Mesodermal cell (in vitro differentiated cells): ENCODE data around the gene RBBP6.

Source experiments
- H3K27ac ChIP-seq: 2 replicates; pipeline ENCODE4 v1.7.0; 2013; ENCODE audit warnings: mild to moderate bottlenecking, low read depth, low read length, moderate library complexity; ENCODE audit not compliant: severe bottlenecking
- H3K36me3 ChIP-seq: 2 replicates; pipeline ENCODE4 v1.7.1; 2013; ENCODE audit warnings: mild to moderate bottlenecking, low read length, moderate library complexity; ENCODE audit not compliant: control insufficient read depth, insufficient read depth
- H3K4me1 ChIP-seq: one replicate; pipeline ENCODE4 v1.7.1; 2013; ENCODE audit warnings: mild to moderate bottlenecking, low read length; ENCODE audit not compliant: insufficient read depth, control insufficient read depth, poor library complexity, severe bottlenecking
- H3K4me3 ChIP-seq: 2 replicates; pipeline ENCODE4 v1.7.0; 2013; ENCODE audit warnings: low read length, control low read depth, mild to moderate bottlenecking; ENCODE audit not compliant: insufficient read depth, poor library complexity, severe bottlenecking; ENCODE audit errors: extremely low read depth
- H3K9me3 ChIP-seq: 2 replicates; pipeline ENCODE4 v1.7.1; 2013; ENCODE audit warnings: mild to moderate bottlenecking, low read length, moderate library complexity; ENCODE audit not compliant: control insufficient read depth
- WGBS, 2 experiments: methylation state at CpG; one replicate each; pipeline ENCODE4 v1.1.5; 2013; ENCODE audit warnings: missing lambda C conversion rate in 2 of 2; ENCODE audit not compliant: insufficient coverage in 2 of 2; 5-methylcytosine and 5-hydroxymethylcytosine counted together

RBBP6 gene

DNA sequence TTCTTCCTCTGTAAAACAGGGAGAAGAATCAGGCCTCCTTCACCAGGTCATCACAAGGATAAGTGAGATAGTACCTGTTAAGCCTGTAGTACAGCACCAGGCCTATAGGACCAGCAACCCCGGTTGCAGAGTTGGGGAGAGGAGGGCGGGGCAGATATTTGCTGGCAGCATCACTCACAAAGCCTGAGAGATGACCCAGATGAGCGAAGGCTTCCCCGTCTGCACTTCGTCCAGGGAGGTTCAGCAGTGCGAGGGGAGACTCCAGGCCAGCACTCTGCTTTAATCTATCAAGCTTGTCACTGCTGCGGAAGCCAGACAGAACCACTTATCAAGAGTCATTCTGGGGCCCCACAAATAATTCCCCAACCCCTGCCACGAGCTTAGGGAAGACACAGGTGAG is 15.8 kb upstream of the RBBP6 start:
- 59 to 64% methylated on average over 6 of the region's 8 CpGs for WGBS, 2 experiments
- Histone ChIP-seq H3K4me1 (peaks cover 12% of the 10 kb centered on the region), H3K4me3 (no peak overlapping the region)

DNA sequence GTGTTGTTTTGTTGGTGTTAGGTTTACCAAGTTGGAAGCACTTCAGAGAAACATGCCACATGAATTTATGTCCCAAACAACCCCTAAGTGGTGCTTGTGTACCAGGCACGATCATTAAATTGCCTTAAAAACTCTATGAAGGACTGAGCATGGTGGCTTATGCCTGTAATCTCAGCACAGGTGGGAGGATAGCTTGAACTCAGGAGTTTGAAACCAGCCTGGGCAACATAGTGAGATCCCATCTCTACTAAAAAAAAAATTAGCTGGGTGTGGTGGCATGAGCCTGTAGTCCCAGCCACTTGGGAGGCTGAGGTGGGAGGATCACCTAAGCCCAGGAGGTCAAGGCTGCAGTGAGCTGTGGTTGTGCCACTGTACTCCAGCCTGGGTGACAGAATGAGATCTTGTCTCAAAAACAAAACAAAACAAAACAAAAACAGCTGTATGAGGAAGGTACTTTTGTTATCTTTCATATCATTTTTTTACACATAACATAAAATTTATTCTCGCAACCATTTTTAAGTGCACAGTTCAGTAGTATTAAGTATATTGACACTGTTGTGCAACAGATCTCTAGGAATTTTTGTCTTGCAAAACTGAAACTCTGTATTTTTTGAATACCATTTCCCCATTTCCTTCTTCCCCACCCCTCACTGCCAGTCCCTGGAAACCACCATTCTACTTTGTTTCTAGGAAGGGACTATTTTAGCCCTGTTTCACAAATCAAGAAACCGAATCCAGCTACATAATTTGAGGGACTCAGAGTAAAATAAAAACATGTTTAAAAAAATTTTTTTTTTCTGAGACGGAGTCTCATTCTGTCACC is 14.3 kb upstream of the RBBP6 start:
- Histone ChIP-seq H3K9me3 (no peaks in the 10 kb centered on the region), H3K36me3 (no peaks in the 10 kb centered on the region), H3K4me1 (peaks cover 12% of the 10 kb centered on the region), H3K27ac (no peak overlapping the region), H3K4me3 (no peak overlapping the region)
- 63 to 83% methylated on average over 1 to 2 of the region's 4 CpGs for WGBS, 2 experiments

More for the DNA sequence above, 15.8 kb upstream of the RBBP6 start:
- H3K9me3 ChIP-seq: no peaks in the 10 kb centered on the region
- no peaks in the 10 kb centered on the region for H3K36me3 ChIP-seq
- peak overlapping the region; percentile 51 for H3K27ac ChIP-seq

- Histone ChIP-seq H3K4me1 (peaks cover 12% of the 10 kb centered on the region), H3K9me3 (no peaks in the 10 kb centered on the region), H3K36me3 (no peaks in the 10 kb centered on the region), H3K27ac (peak overlapping the region; percentile 10), H3K4me3 (no peak overlapping the region)
- 84 to 93% methylated on average over 3 to 4 of the region's 7 CpGs for WGBS, 2 experiments
Observed at GRCh38 chr16:24525970-24526559, 13.3 kb upstream of the RBBP6 start.

- 73 to 83% methylated on average over 3 of the region's 9 CpGs for whole genome bisulfite sequencing, 2 experiments
- H3K4me3 ChIP-seq: no peak overlapping the region
- no peaks in the 10 kb centered on the region for H3K9me3 ChIP-seq
- no peak overlapping the region for H3K27ac ChIP-seq
- H3K36me3 ChIP-seq: no peaks in the 10 kb centered on the region
- peaks cover 12% of the 10 kb centered on the region for H3K4me1 ChIP-seq
Observed at GRCh38 chr16:24526701-24527495, 12.5 kb upstream of the RBBP6 start.

GRCh38 chr16:24531166-24531565 is 8.2 kb upstream of the RBBP6 start:
- no peak overlapping the region for H3K4me3 ChIP-seq
- H3K36me3 ChIP-seq: no peaks in the 10 kb centered on the region
- H3K4me1 ChIP-seq: peaks cover 13% of the 10 kb centered on the region
- H3K27ac ChIP-seq: no peak overlapping the region
- no peaks in the 10 kb centered on the region for H3K9me3 ChIP-seq
- 100% methylated on average over 1 of the region's 1 CpG; no CpG with 5 or more reads in 1 of the 2 experiments for WGBS, 2 experiments

DNA sequence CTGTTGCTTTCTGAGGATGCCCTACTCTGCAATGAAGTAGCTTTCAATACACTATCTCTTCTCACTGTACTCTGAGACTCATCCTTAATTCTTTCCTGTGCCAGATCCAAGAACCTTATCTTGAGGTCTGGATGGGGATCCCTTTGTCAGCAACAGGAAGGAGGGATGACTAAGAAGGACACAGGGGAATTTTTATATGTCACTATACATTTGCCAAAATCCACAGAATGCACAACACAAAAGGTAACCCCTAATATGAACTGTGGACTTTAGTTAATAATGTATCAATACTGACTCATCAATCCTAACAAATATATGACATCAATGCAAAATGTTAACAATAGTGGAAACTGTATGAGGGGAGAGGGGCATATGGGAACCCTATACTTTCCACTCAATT is 4.7 kb upstream of the RBBP6 start:
- no peaks in the 10 kb centered on the region for H3K36me3 ChIP-seq
- H3K4me1 ChIP-seq: peaks cover 19% of the 10 kb centered on the region
- no peak overlapping the region for H3K27ac ChIP-seq
- no peaks in the 10 kb centered on the region for H3K9me3 ChIP-seq
- no peak overlapping the region for H3K4me3 ChIP-seq

DNA sequence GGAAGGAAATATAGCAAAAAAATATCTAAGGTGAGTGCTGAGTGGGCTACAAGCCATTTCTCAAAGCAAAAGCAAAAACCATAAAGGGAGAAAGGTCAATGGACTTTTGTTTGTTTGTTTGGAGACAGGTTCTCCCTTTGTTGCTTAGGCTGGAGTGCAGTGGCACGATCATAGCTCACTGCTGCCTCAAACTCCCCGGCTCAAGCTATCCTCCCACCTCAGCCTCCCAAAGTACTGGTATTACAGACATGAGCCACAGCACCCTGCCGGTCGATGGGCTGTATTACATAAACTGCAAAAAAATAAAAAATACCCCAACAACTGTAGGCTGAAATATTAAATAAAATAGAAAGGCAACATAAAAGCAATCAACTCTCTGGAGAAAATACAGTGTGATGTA is 3.5 kb upstream of the RBBP6 start:
- H3K4me3 ChIP-seq: no peak overlapping the region
- WGBS, 2 experiments: 86 to 100% methylated on average over 1 to 2 of the region's 4 CpGs
- H3K36me3 ChIP-seq: peaks cover 3% of the 10 kb centered on the region
- H3K4me1 ChIP-seq: peaks cover 19% of the 10 kb centered on the region
- H3K9me3 ChIP-seq: no peaks in the 10 kb centered on the region
- H3K27ac ChIP-seq: no peak overlapping the region

DNA sequence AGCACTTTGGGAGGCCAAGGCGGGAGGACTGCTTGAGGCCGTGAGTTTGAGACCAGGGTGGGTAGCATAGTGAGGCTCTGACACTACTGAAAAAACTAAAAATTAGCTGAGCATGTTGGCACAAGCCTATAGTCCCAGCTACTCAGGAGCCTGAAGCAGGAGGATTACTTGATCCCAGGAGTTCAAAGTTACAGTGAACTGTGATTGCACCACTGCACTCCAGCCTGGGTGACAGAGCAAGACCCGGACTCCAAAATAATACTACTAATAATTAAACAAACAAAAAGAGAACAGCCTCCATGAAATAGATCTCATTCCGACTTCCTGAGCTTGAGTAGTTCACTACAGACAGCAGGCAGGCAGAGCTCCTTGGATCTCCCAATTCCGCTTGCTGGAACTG is 2.7 kb upstream of the RBBP6 start:
- H3K36me3 ChIP-seq: peaks cover 3% of the 10 kb centered on the region
- WGBS, 2 experiments: 97 to 100% methylated on average over 3 to 4 of the region's 5 CpGs
- H3K4me1 ChIP-seq: peaks cover 19% of the 10 kb centered on the region
- no peak overlapping the region for H3K4me3 ChIP-seq
- H3K27ac ChIP-seq: no peak overlapping the region
- H3K9me3 ChIP-seq: no peaks in the 10 kb centered on the region

DNA sequence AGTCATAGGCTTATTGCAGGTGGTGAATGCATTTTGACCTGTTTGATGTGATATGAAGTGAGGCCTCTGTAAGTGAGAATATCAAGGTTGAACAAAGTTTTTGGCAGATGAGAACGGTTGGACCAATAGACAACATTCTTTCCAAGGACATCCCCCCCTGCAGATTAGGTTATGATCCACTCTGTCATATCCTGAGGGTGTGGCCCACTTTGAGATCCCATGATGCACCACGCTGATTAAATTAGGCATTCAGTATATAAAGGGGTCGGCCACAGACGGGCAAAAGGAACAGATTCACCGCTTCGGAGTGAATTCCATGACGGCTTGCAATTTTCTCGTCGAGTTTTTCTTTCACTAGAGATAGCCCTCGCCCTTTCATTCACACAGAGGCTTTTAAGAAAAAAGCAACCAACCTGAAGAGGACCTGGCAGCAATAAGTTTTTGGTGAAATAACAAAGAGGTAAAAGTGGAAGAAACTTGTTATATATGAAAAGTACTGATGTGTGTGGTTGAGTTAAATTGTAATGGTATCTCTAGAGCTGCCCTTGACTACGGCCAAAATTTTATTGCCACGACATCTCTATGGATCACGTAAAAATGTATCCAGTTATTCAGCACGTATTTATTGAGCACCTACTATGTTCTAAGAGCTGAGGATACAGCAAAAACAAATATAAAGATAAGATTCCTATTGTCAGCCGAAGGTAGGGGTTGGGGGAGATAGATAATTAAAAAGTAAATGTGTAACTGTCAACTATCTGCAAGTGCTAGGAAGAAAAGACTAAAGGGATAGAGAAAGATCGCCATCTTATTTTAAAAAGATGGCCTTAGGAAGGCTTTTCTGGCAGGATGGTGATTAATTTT is 1.7 kb upstream of the RBBP6 start:
- no peak overlapping the region for H3K4me3 ChIP-seq
- peaks cover 3% of the 10 kb centered on the region for H3K36me3 ChIP-seq
- WGBS, 2 experiments: 93 to 94% methylated on average over 11 to 15 of the region's 16 CpGs
- peaks cover 19% of the 10 kb centered on the region for H3K4me1 ChIP-seq
- no peaks in the 10 kb centered on the region for H3K9me3 ChIP-seq
- no peak overlapping the region for H3K27ac ChIP-seq

GRCh38 chr16:24538756-24539294 is 541 bp upstream of the RBBP6 start:
- Histone ChIP-seq H3K4me3 (peak overlapping the region; percentile 93), H3K9me3 (no peaks in the 10 kb centered on the region), H3K36me3 (peaks cover 3% of the 10 kb centered on the region), H3K4me1 (peaks cover 27% of the 10 kb centered on the region), H3K27ac (peak overlapping the region; percentile 98)
- WGBS, 2 experiments: 1 to 27% methylated on average over 8 to 9 of the region's 11 CpGs
